ENCODE measurements around the gene PABPN1L.

GRCh38 chr16:88842806-88843205 lies 23.7 kb downstream of the PABPN1L start:
- TF ChIP-seq CTCF (IDR thresholded peaks at IDR 0.05) (no peak), POLR2A (IDR thresholded peaks at IDR 0.05) (no peak), EP300 (IDR thresholded peaks at IDR 0.05) (no peak)

All from stomach (tissue), 4 donors.